SK-N-MC (cell line): ENCODE data around the gene TTC7B.

Source experiments
- DNase-seq: peaks from one replicate; pipeline ENCODE4 v3.0.0-alpha.2; 2011; ENCODE audit warnings: low read depth, low spot score
- H3K27ac ChIP-seq: fragments of 200-600 bp; sonication (generic); 2 replicates; pipeline ENCODE4 v1.5.1; 2016; ENCODE audit warnings: mixed run types
- H3K36me3 ChIP-seq: fragments of 200-600 bp; sonication (generic); 2 replicates; pipeline ENCODE4 v1.6.1; 2017; ENCODE audit warnings: antibody characterized with exemption, low read length, mixed read lengths; ENCODE audit not compliant: insufficient read depth
- H3K4me3 ChIP-seq: fragments of 200-600 bp; sonication (generic); 2 replicates; pipeline ENCODE4 v1.5.1; 2016
- H3K9ac ChIP-seq: fragments of 200-600 bp; sonication (generic); 2 replicates; pipeline ENCODE4 v1.8.0; 2017; ENCODE audit warnings: mixed run types, mixed read lengths; ENCODE audit not compliant: insufficient read length
- H3K9me3 ChIP-seq: fragments of 200-600 bp; sonication (generic); 2 replicates; pipeline ENCODE4 v1.6.1; 2017; ENCODE audit warnings: low read depth, mild to moderate bottlenecking, antibody characterized with exemption, low read length, moderate library complexity, mixed read lengths
- EZH2 ChIP-seq: fragments of 200-600 bp; sonication (generic); IDR thresholded peaks from one replicate; pipeline ENCODE4 v1.6.1; 2017; ENCODE audit warnings: antibody characterized with exemption
- FOXP2 ChIP-seq: optimal IDR thresholded peaks from 2 replicates; pipeline ENCODE3; 2011; ENCODE audit warnings: mild to moderate bottlenecking, moderate library complexity; ENCODE audit not compliant: insufficient read depth; ENCODE audit errors: extremely low read length, control extremely low read depth
- POLR2AphosphoS5 ChIP-seq: IDR thresholded peaks from 2 replicates; pipeline ENCODE4 v1.6.1; 2012; ENCODE audit warnings: mild to moderate bottlenecking, low read depth, low read length, borderline replicate concordance

The TTC7B gene

DNA sequence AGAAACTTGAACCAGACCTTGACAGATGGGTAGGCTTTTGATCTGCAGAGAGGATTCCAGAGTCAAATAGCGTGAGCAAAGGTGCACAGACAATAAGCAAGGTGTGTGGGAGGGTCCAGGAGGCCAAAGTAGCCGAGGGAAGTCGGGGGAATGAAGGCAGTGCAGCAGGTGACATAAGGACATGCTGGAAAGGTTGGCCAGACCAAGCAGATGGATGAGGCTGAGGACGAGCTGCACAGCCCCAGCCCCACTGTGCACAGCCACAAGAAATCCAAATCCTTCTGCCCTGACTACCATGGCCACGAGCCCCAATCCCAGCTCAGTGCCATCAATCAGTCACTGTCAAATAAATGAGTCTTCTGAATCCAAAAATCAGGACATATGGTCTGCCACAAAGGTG, 5.4 kb downstream of the TTC7B start:
- no peak for DNase-seq
- H3K4me3 ChIP-seq, result no peak overlapping the region
- no peak for TF ChIP-seq POLR2AphosphoS5
- no peak for TF ChIP-seq FOXP2
- TF ChIP-seq EZH2, result no peak
- no peaks in the 10 kb centered on the region for H3K9me3 ChIP-seq
- no peak overlapping the region for H3K9ac ChIP-seq
- H3K36me3 ChIP-seq, result no peaks in the 10 kb centered on the region
- no peak overlapping the region for H3K27ac ChIP-seq

DNA sequence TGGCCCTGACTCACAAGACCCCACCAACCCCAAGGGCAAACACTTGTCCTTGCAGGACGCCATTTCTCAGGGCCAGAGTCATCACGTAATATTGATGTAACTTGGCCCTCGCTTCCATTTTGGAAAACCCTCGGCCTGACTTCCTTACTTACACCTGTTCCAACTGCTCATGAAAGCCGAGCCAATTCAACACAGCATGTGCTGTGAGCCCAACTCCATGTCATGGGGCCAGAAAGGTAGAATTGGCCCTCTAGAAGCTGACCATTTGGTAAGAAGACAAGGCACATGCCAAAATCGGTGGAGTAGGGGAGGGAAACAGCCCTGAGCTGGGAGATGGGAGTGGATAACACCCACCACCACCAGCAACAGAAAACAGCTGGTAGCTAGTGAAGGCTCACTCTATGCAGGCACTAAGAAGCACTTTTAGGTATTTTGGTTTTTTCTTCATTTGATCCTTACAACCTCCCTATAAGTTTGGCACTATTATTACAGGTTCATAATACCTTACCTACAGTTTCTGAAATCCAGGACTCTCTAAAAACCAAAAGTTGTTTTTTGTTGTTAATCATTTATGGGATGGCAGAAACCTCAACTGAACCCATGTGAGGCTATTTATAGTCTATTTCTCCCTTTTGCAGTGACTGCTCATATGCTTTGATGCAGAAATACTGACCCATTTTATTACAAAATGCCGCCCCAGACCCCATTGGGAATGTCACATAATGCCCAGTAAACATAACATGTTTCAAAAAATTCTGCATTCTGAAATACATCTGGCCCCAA, 6.5 kb downstream of the TTC7B start:
- Histone ChIP-seq H3K9me3 (no peaks in the 10 kb centered on the region), H3K4me3 (no peak overlapping the region), H3K27ac (no peak overlapping the region), H3K36me3 (no peaks in the 10 kb centered on the region), H3K9ac (no peak overlapping the region)
- no peak for DNase-seq
- no peak for TF ChIP-seq POLR2AphosphoS5
- no peak for TF ChIP-seq FOXP2
- TF ChIP-seq EZH2, result no peak

DNA sequence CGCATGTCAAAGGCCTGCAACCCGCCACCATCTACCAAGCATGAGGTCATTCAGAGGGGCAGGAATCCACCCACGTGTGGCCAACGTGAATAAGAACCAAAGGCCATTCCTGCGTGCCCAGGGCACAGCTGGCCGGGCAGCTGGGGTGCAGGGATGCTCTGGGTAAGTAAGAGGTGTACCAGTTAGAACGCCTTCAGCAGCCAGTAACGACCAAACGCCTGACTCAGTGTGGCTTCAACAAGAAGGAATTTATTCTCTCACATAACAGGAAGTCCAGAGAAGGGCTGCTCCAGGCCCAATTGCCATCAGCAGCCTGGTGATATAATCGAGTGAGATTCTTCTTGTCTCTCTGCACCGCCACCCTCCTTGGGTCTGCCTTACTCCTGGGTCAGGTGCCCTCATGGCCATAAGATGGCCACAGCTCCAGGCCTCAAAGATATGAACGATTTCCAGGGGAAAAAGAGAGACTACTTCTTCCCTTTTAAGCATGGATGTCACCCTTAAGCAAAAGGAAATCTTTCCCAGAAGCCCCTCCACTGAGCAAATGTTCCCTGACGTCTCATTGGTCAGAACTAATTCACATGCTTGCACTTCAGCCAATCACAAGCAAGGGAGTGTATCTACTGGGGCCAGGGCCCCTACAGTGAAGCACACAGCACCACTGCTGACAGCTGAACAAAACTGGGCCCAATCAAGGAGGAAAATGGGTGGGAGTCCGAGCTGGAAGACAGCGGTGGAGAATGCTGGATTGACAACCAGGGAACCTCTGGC, 7.3 kb downstream of the TTC7B start:
- Histone ChIP-seq H3K4me3 (no peak overlapping the region), H3K27ac (no peak overlapping the region), H3K9me3 (no peaks in the 10 kb centered on the region), H3K9ac (no peak overlapping the region), H3K36me3 (no peaks in the 10 kb centered on the region)
- no peak for DNase-seq
- TF ChIP-seq POLR2AphosphoS5 (no peak), EZH2 (no peak)

DNA sequence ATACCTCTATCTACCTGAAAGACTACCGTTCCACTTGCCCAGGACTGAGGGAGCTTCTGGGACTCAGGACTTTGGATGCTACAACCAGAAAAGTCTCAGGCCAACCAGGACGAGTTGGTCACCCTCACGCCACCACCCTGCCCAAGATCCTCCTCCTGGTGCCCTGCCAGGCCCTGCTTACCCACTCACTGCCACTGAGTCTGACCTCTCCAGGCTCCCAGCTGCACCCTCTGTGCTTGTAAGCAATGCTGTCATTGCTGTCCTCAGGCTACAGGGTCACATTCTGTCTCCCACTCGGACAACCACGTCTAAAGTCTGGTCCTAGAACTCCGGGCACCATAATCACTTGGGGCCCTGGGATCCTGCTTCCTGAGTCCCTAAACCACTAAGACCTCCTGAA, 9.2 kb downstream of the TTC7B start:
- Histone ChIP-seq H3K27ac (no peak overlapping the region), H3K36me3 (no peaks in the 10 kb centered on the region), H3K4me3 (no peak overlapping the region), H3K9ac (no peak overlapping the region), H3K9me3 (no peaks in the 10 kb centered on the region)
- no peak for TF ChIP-seq POLR2AphosphoS5
- no peak for TF ChIP-seq EZH2
- no peak for TF ChIP-seq FOXP2
- DNase-seq, result no peak

DNA sequence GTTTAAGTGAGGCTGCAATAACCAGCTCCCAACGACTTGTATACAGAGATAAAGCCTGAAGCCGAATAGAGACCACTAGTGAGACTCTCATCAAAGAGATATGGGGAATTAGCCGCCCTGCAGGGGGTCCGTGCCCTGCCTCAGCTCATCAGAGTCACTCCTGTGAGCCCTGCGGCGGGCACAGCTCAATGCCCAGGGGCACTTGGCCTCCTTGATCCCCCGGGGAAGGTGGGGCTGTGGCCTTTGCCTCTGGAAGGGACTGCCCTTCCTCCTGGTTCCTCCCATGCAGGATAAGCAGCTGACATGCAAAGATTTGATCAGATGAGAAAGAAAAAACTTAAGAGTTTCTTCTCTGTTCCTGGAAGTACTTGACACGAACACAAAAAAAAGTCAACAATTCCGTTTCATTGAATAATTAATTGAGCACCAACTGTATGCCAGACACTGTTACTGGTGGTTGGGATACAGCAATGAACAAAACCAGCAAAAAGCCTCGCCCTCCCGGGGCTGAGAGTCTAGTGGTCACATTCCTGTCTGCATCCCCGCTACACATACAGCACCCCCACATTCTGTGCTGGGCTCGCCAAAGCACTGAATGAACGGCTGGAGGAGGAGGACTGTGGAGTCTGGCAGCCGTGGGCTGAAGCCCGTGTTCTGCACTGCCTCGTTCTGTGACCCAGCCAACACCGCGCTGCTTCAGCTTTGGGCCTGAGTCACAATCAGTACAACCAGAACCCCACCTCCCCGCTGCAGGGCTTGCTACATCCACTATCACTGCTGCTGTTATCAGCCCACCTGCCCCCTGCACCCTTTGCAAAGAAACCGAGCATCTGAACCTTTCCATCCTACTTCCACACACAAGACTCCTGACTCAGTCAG, 10.3 kb downstream of the TTC7B start:
- no peaks in the 10 kb centered on the region for H3K9me3 ChIP-seq
- TF ChIP-seq FOXP2 (no peak), EZH2 (no peak), POLR2AphosphoS5 (no peak)
- no peak overlapping the region for H3K27ac ChIP-seq

DNA sequence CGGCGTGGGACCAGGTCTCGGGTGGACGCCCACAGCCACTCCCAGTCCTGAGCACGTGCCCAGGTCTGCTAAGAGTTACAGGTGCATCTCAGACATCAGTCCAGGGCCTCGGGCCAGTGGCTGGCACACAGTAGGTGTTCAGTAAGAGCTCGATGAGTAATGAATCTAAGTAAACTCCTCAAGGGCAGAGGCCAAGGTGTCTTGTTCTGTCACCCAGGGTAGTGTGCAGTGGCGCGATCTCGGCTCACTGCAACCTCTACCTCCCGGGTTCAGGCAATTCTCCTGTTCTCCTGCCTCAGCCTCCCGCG, 11.2 kb downstream of the TTC7B start:
- Histone ChIP-seq H3K9me3 (no peaks in the 10 kb centered on the region), H3K36me3 (no peaks in the 10 kb centered on the region), H3K9ac (no peak overlapping the region), H3K4me3 (no peak overlapping the region), H3K27ac (no peak overlapping the region)
- TF ChIP-seq FOXP2, result no peak
- TF ChIP-seq EZH2, result no peak
- no peak for DNase-seq

More for the DNA sequence above, 10.3 kb downstream of the TTC7B start:
- no peak for DNase-seq
- no peak overlapping the region for H3K9ac ChIP-seq
- no peaks in the 10 kb centered on the region for H3K36me3 ChIP-seq
- no peak overlapping the region for H3K4me3 ChIP-seq

DNA sequence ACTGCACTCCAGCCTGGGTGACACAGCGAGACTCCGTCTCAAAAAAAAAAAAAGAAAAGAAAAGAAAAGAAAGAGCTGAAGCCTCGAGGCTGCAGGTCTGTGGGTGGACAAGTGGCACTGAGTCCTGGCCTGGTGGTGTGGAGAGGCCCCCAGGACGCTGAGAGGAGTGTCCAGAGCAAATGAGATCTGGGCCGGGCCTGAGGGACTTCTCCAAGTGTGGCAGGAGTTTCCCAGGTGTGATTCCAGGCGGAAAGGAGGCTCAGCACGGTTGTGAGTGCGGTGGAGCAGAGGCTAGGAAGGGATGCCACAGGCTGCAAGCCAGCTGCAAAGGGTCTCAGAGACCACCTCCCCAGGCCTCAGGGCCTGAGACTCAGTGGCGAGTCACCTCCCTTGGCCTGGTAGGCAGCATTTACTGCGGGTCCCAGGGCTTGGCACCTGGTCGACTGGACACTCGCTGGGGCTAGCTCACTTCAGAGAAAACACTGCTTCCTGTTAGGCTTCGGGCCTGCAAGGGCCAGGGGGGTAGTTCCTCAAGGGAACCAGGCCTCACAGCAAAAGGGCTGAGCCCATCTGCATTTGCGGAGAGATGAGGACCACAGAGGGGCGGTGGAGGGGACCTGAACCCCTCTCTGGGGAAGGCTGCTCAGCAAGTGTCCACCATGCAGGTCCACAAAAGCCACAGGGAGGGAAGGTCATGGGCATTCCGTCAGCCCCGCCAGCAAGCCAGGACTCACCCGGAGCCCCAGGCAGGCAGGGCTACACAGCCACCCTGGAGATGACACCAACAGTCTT, 11.7 kb downstream of the TTC7B start:
- TF ChIP-seq POLR2AphosphoS5, result no peak
- no peak for TF ChIP-seq EZH2
- TF ChIP-seq FOXP2, result no peak
- no peak overlapping the region for H3K27ac ChIP-seq
- H3K4me3 ChIP-seq, result no peak overlapping the region
- H3K36me3 ChIP-seq, result no peaks in the 10 kb centered on the region
- DNase-seq, result no peak
- no peaks in the 10 kb centered on the region for H3K9me3 ChIP-seq
- H3K9ac ChIP-seq, result no peak overlapping the region
